Hippocampal formation (tissue), 2 donors: ENCODE measurements around the gene VEGFC.

Source experiments
- DNase-seq, 2 donors: peaks; one replicate each; lab custom pipeline; 2025; lab: John Stamatoyannopoulos, UW

Gene VEGFC

GRCh38 chr4:176792326-176793059 is at the start of gene VEGFC:
VEGFC (minus strand) TSS chr4:176792922; CDS start chr4:176792311, 611 bp downstream.
- peak in 1 of 2 donors; percentile 29 for DNase-seq

GRCh38 chr4:176841711-176842112 is 49.0 kb upstream of the VEGFC start:
- no peak for DNase-seq

- DNase-seq: no peak
Measured at GRCh38 chr4:176840166-176840565, 47.4 kb upstream of the VEGFC start.

GRCh38 chr4:176839656-176840055 is 46.9 kb upstream of the VEGFC start:
- DNase-seq: no peak

GRCh38 chr4:176838601-176839433 is 46.1 kb upstream of the VEGFC start:
- no peak for DNase-seq

- DNase-seq: no peak
Measured at GRCh38 chr4:176837169-176837895, 44.6 kb upstream of the VEGFC start.

GRCh38 chr4:176834531-176834930 is 41.8 kb upstream of the VEGFC start:
- DNase-seq: no peak

GRCh38 chr4:176833400-176834175 is 40.9 kb upstream of the VEGFC start:
- no peak for DNase-seq

- DNase-seq: no peak
Measured at GRCh38 chr4:176830971-176831370, 38.2 kb upstream of the VEGFC start.

GRCh38 chr4:176825586-176825985 is 32.9 kb upstream of the VEGFC start:
- DNase-seq: no peak

GRCh38 chr4:176824645-176825366 is 32.1 kb upstream of the VEGFC start:
- no peak for DNase-seq

GRCh38 chr4:176818531-176818930 is 25.8 kb upstream of the VEGFC start:
- DNase-seq: no peak

GRCh38 chr4:176817204-176817603 is 24.5 kb upstream of the VEGFC start:
- DNase-seq: no peak

- no peak for DNase-seq
Measured at GRCh38 chr4:176814770-176815169, 22.0 kb upstream of the VEGFC start.

- DNase-seq: no peak
Measured at GRCh38 chr4:176810481-176811249, 17.9 kb upstream of the VEGFC start.

- DNase-seq: no peak
Measured at GRCh38 chr4:176806778-176807375, 14.2 kb upstream of the VEGFC start.

- no peak for DNase-seq
Measured at GRCh38 chr4:176805155-176805554, 12.4 kb upstream of the VEGFC start.

- no peak for DNase-seq
Measured at GRCh38 chr4:176800891-176801534, 8.3 kb upstream of the VEGFC start.

- DNase-seq: no peak
Measured at GRCh38 chr4:176799653-176800052, 6.9 kb upstream of the VEGFC start.
